HepG2 (cell line): ENCODE data around the gene PASK. TPM values are rescaled to one million over a fixed set of nuclear protein-coding genes. Genes with fewer than 3 reads are reported as not detected.
A peak's percentile ranks its signal among the peaks of the same experiment; 100 is the strongest.

ENCODE experiments used
- ATAC-seq: fragments of 200-7000 bp; cut with Tn5 transposase; 3 replicates; pipeline ENCODE4 v1.9.1; 2020; ENCODE audit warnings: mild to moderate bottlenecking, moderate library complexity
- BruUV-seq: library from RNA; stranded (reverse); fragments of 400-500 nt; replicated peaks from 2 replicates; lab custom pipeline; 2021; lab: Mats Ljungman, UMichigan
- CTCF ChIA-PET: fragments of 300-600 bp; formaldehyde crosslinking; extraction: SDS; loops from one replicate; lab custom pipeline; 2021; ENCODE audit warnings: low total read pairs, inconsistent platforms, low intra/inter-chr PET ratio; lab: Yijun Ruan, JAX
- POLR2A ChIA-PET: fragments of 350-600 bp; sonication (Branson Sonifier 250); formaldehyde crosslinking; loops from one replicate; lab custom pipeline; 2020; ENCODE audit warnings: antibody characterized with exemption, inconsistent platforms; lab: Yijun Ruan, JAX
- DNase-seq: peaks from one replicate; pipeline ENCODE4 v3.0.0-alpha.2; 2015; ENCODE audit warnings: low spot score
- FAIRE-seq: peaks from 3 replicates; lab custom pipeline; 2011; peaks lifted over from hg19 to GRCh38; lab: Jason Lieb, UNC
- H2AFZ ChIP-seq: one replicate; pipeline ENCODE4 v1.6.1; 2011; ENCODE audit warnings: low read length, inconsistent platforms
- H3K27ac ChIP-seq: fragments of 300-600 bp; 3 replicates; pipeline ENCODE4 v1.8.0; 2011; ENCODE audit warnings: mixed run types, mild to moderate bottlenecking, mixed read lengths, low read length, inconsistent platforms; ENCODE audit not compliant: insufficient read depth; ENCODE audit errors: extremely low read length
- H3K27me3 ChIP-seq, 2 experiments: fragments of 200-600 bp in 1 of 2; 2 replicates in 1 of 2; 3 replicates in 1 of 2; pipeline versions ENCODE4 v1.6.0 to v1.8.0; 2011; ENCODE audit warnings: low read length in 2 of 2, mild to moderate bottlenecking in 2 of 2, moderate library complexity in 2 of 2, inconsistent platforms in 1 of 2; ENCODE audit not compliant: insufficient read depth in 2 of 2, control insufficient read depth in 1 of 2
- H3K36me3 ChIP-seq, 2 experiments: fragments of 200-600 bp in 1 of 2; replicated peaks in 1 of 2; 2 replicates in 1 of 2; 3 replicates in 1 of 2; pipeline versions ENCODE4 v1.5.1 to v1.8.0; 2011; ENCODE audit warnings: low read length in 2 of 2, inconsistent platforms in 1 of 2; ENCODE audit not compliant: insufficient read depth in 2 of 2, control insufficient read depth in 1 of 2
- H3K4me1 ChIP-seq: 2 replicates; pipeline ENCODE4 v1.5.1; 2012; ENCODE audit warnings: low read length, inconsistent platforms; ENCODE audit not compliant: insufficient read depth
- H3K4me2 ChIP-seq: 2 replicates; pipeline ENCODE4 v1.6.0; 2011; ENCODE audit warnings: low read depth, low read length, inconsistent platforms
- H3K4me3 ChIP-seq, 3 experiments: fragments of 200-600 bp in 1 of 3; sonication (generic), shearing (Covaris generic) in 1 of 3; replicated peaks in 1 of 3; 2 replicates each; pipeline ENCODE4 v1.5.1; 2011 to 2016; ENCODE audit warnings: low read length in 3 of 3, inconsistent platforms in 2 of 3, low read depth in 2 of 3, mild to moderate bottlenecking in 2 of 3, control low read depth in 1 of 3, mixed read lengths in 1 of 3; ENCODE audit not compliant: insufficient read depth in 1 of 3
- H3K79me2 ChIP-seq: one replicate; pipeline ENCODE4 v1.6.1; 2011; ENCODE audit warnings: low read length, inconsistent platforms; ENCODE audit not compliant: insufficient read depth
- H3K9ac ChIP-seq: 2 replicates; pipeline ENCODE4 v1.6.0; 2011; ENCODE audit warnings: mild to moderate bottlenecking, low read depth, low read length, inconsistent platforms; ENCODE audit not compliant: insufficient read depth
- H3K9me3 ChIP-seq: 2 replicates; pipeline ENCODE4 v1.5.1; 2012; ENCODE audit warnings: mild to moderate bottlenecking, low read length
- H4K20me1 ChIP-seq: 2 replicates; pipeline ENCODE4 v1.6.0; 2011; ENCODE audit warnings: inconsistent platforms, mild to moderate bottlenecking, low read length, moderate library complexity; ENCODE audit not compliant: insufficient read depth
- MED1 ChIP-seq: sonication (generic); formaldehyde crosslinking; IDR thresholded peaks from 2 replicates; pipeline ENCODE4 v1.4.0; 2020; ENCODE audit warnings: missing genetic modification reagents
- PTBP1 ChIP-seq: fragments of 200-400 bp; formaldehyde crosslinking; IDR thresholded peaks from 2 replicates; pipeline ENCODE4 v1.6.1; 2018; ENCODE audit warnings: low read length, low read depth; ENCODE audit not compliant: poor library complexity, severe bottlenecking
- SIN3A ChIP-seq: IDR thresholded peaks from 2 replicates; pipeline ENCODE4 v1.6.1; 2011; ENCODE audit warnings: low read depth, mild to moderate bottlenecking, control low read depth, low read length, borderline replicate concordance
- SKIL ChIP-seq: sonication (generic); formaldehyde crosslinking; IDR thresholded peaks from 2 replicates; pipeline ENCODE4 v1.8.0; 2022; ENCODE audit warnings: missing genetic modification reagents, mild to moderate bottlenecking, moderate library complexity, borderline replicate concordance
- TCF7L2 ChIP-seq: IDR thresholded peaks from 2 replicates; pipeline ENCODE4 v1.6.1; 2011; ENCODE audit warnings: mild to moderate bottlenecking, low read depth, low read length, moderate library complexity
- ZBTB7B ChIP-seq: sonication (generic); formaldehyde crosslinking; IDR thresholded peaks from 2 replicates; pipeline ENCODE4 v1.4.0; 2020; ENCODE audit warnings: missing genetic modification reagents
- ZNF230 ChIP-seq: sonication (generic); formaldehyde crosslinking; IDR thresholded peaks from 2 replicates; pipeline ENCODE4 v1.4.0; 2020; ENCODE audit warnings: mild to moderate bottlenecking, missing genetic modification reagents
- ZNF569 ChIP-seq: sonication (generic); formaldehyde crosslinking; IDR thresholded peaks from 2 replicates; pipeline ENCODE4 v1.5.0; 2020; ENCODE audit warnings: mild to moderate bottlenecking, missing genetic modification reagents, moderate library complexity, borderline replicate concordance
- ZNF674 ChIP-seq: sonication (generic); formaldehyde crosslinking; IDR thresholded peaks from 2 replicates; pipeline ENCODE4 v1.5.0; 2020; ENCODE audit warnings: low read depth, mild to moderate bottlenecking, missing genetic modification reagents
- ZSCAN5A ChIP-seq: sonication (generic); formaldehyde crosslinking; IDR thresholded peaks from 2 replicates; pipeline ENCODE4 v1.8.0; 2022; ENCODE audit warnings: mild to moderate bottlenecking, missing genetic modification reagents, borderline replicate concordance
- WGBS: methylation state at CpG from one replicate; pipeline ENCODE4 v1.1.6; 2017; ENCODE audit warnings: low lambda C conversion rate; 5-methylcytosine and 5-hydroxymethylcytosine counted together
- in situ Hi-C: cut with HindIII; loops from 2 replicates; pipeline ENCODE4 v1.10.0; 2017; ENCODE audit warnings: low pct_unique_long_range_greater_than_20kb; ENCODE audit not compliant: extremely low pct_ligation_motif_present
- intact Hi-C: fragments of 100-400 bp; cut with micrococcal nuclease; formaldehyde crosslinking; loops from one replicate; pipeline ENCODE4 v1.10.0; 2022; ENCODE audit not compliant: unreplicated experiment
- polyA plus RNA-seq, 8 experiments: library from polyadenylated mRNA; depleted of rRNA in 3 of 8; stranded (reverse) in 7 of 8; unstranded in 1 of 8; fragments of >200 nt; fragmentation: Illumina TruSeq in 4 of 8; extraction: Trizol in 4 of 8; gene quantifications; 2 replicates each; pipeline versions ENCODE4 v1.2.1 to v1.2.3, GENCODE V29; 2011 to 2016; ENCODE audit warnings: low read depth in 4 of 8, missing spikeins in 1 of 8, mixed read lengths in 1 of 8; ENCODE audit not compliant: insufficient read depth in 1 of 8
- total RNA-seq, 5 experiments: library from RNA; depleted of rRNA; stranded (reverse); fragments of >200 nt; fragmentation: Illumina TruSeq; extraction: Trizol; gene quantifications; 2 replicates each; pipeline ENCODE4 v1.2.3, GENCODE V29; 2016; ENCODE audit warnings: low read depth in 1 of 5

Gene PASK
- total and polyA plus RNA-seq, 2 of the 13 experiments (the other 11 are each of a cell fraction or from before 2014, with no cell fraction given) = 6.9 to 17.0 TPM

GRCh38 chr2:241157841-241158545 is 8.7 kb upstream of the PASK start:
- in situ Hi-C loops (no loop called here), intact Hi-C loops (no loop called here)
- no peak overlapping the region for H3K9ac ChIP-seq
- no peak overlapping the region for H3K4me2 ChIP-seq
- CTCF ChIA-PET = no interaction called here
- H3K79me2 ChIP-seq = no peaks in the 10 kb centered on the region
- no peak for ATAC-seq
- 95% methylated on average over 9 of the region's 9 CpGs for WGBS
- H3K27me3 ChIP-seq = no peaks in the 10 kb centered on the region
- H3K4me3 ChIP-seq = no peak overlapping the region
- H4K20me1 ChIP-seq = no peaks in the 10 kb centered on the region
- no peak overlapping the region for H3K27ac ChIP-seq
- H3K36me3 ChIP-seq = peaks cover 19 to 51% of the 10 kb centered on the region in 2 experiments
- H3K4me1 ChIP-seq = no peaks in the 10 kb centered on the region
- no peak for TF ChIP-seq ZBTB7B (CRISPR knock-in tag)
- TF ChIP-seq SKIL = 0 out of 2 replicates have a peak, but pooled peaks have one; percentile 17
- POLR2A ChIA-PET = no interaction called here
- no peaks in the 10 kb centered on the region for H3K9me3 ChIP-seq
- BruUV-seq = no TSS peak
- DNase-seq = no peak
- H2AFZ ChIP-seq = no peak overlapping the region
- FAIRE-seq = no peak

- Histone ChIP-seq H3K79me2 (no peaks in the 10 kb centered on the region), H3K9me3 (no peaks in the 10 kb centered on the region), H3K4me2 (no peak overlapping the region), H4K20me1 (no peaks in the 10 kb centered on the region), H3K27me3 (no peaks in the 10 kb centered on the region), H3K9ac (no peak overlapping the region), H3K4me3 (no peak overlapping the region), H3K27ac (no peak overlapping the region), H3K4me1 (peaks cover 1% of the 10 kb centered on the region; the same call in 1 of the 2 replicates), H3K36me3 (peaks cover 17 to 48% of the 10 kb centered on the region in 2 experiments), H2AFZ (no peak overlapping the region)
- CTCF ChIA-PET = no interaction called here
- POLR2A ChIA-PET = no interaction called here
- DNase-seq (no peak), FAIRE-seq (no peak), ATAC-seq (no peak)
- no TSS peak for BruUV-seq
- intact Hi-C loops = no loop called here
- in situ Hi-C loops = no loop called here
- 95% methylated on average over 5 of the region's 5 CpGs for WGBS
- TF ChIP-seq ZNF569 (CRISPR knock-in tag) = no peak
- TF ChIP-seq ZSCAN5A (CRISPR knock-in tag) = no peak
- no peak for TF ChIP-seq SIN3A
- TF ChIP-seq PTBP1 = no peak
- no peak for TF ChIP-seq MED1
- TF ChIP-seq TCF7L2 = no peak
- TF ChIP-seq ZNF674 (CRISPR knock-in tag) = no peak
- no peak for TF ChIP-seq ZNF230 (CRISPR knock-in tag)
Observed at GRCh38 chr2:241156971-241157441, 7.7 kb upstream of the PASK start.
